IMR-90 (cell line): ENCODE results near the gene B4GALT5. TPM values are rescaled to one million over a fixed set of nuclear protein-coding genes. Genes with fewer than 3 reads are reported as not detected.

Experiments used
- ATAC-seq: fragments of 200-7000 bp; cut with Tn5 transposase; 2 replicates; pipeline ENCODE4 v1.9.1; 2020; ENCODE audit warnings: low read depth, mild to moderate bottlenecking, moderate library complexity
- BruUV-seq: library from RNA; stranded (reverse); fragments of 400-500 nt; replicated peaks from 2 replicates; lab custom pipeline; 2021; lab: Mats Ljungman, UMichigan
- CTCF ChIA-PET: fragments of 300-600 bp; formaldehyde crosslinking; extraction: SDS; loops from one replicate; lab custom pipeline; 2021; ENCODE audit warnings: antibody characterized with exemption; lab: Yijun Ruan, JAX
- POLR2A ChIA-PET: fragments of 300-600 bp; sonication (Branson Sonifier 250); formaldehyde crosslinking; loops from one replicate; lab custom pipeline; 2022; ENCODE audit warnings: antibody characterized with exemption; ENCODE audit not compliant: unreplicated experiment; lab: Charles Lee
- DNase-seq: peaks from one replicate; pipeline ENCODE4 v3.0.0; 2013
- H2AFZ ChIP-seq: replicated peaks from 2 replicates; pipeline ENCODE3; 2013; ENCODE audit warnings: low read length, mild to moderate bottlenecking; ENCODE audit not compliant: poor library complexity
- H2AK5ac ChIP-seq: 2 replicates; pipeline ENCODE4 v1.6.1; 2013; ENCODE audit warnings: low read depth, low read length, inconsistent platforms
- H2AK9ac ChIP-seq: replicated peaks from 2 replicates; pipeline ENCODE3; 2013; ENCODE audit warnings: mild to moderate bottlenecking, low read depth, low read length, moderate library complexity; ENCODE audit not compliant: poor library complexity
- H2BK120ac ChIP-seq: 2 replicates; pipeline ENCODE4 v1.6.1; 2013; ENCODE audit warnings: low read depth, low read length, inconsistent platforms
- H2BK15ac ChIP-seq: 3 replicates; pipeline ENCODE4 v1.6.1; 2013; ENCODE audit warnings: low read depth, low read length, inconsistent platforms
- H2BK20ac ChIP-seq: 2 replicates; pipeline ENCODE4 v1.6.1; 2013; ENCODE audit warnings: low read depth, mild to moderate bottlenecking, inconsistent platforms, low read length, moderate library complexity
- H2BK5ac ChIP-seq: 2 replicates; pipeline ENCODE4 v1.6.1; 2013; ENCODE audit warnings: mild to moderate bottlenecking, low read depth, low read length, inconsistent platforms; ENCODE audit not compliant: poor library complexity, severe bottlenecking
- H3K14ac ChIP-seq: replicated peaks from 2 replicates; pipeline ENCODE4 v1.6.1; 2013; ENCODE audit warnings: low read depth, low read length, inconsistent platforms
- H3K18ac ChIP-seq: 2 replicates; pipeline ENCODE4 v1.6.1; 2013; ENCODE audit warnings: low read depth, low read length, control low read depth
- H3K23ac ChIP-seq: 2 replicates; pipeline ENCODE4 v1.6.1; 2013; ENCODE audit warnings: low read depth, low read length, inconsistent platforms
- H3K27ac ChIP-seq: 2 replicates; pipeline ENCODE4 v1.5.1; 2013; ENCODE audit warnings: mild to moderate bottlenecking, control low read depth, low read length; ENCODE audit not compliant: insufficient read depth
- H3K27me3 ChIP-seq: 2 replicates; pipeline ENCODE4 v1.6.1; 2013; ENCODE audit warnings: low read length; ENCODE audit not compliant: control insufficient read depth, insufficient read depth
- H3K36me3 ChIP-seq: 2 replicates; pipeline ENCODE4 v1.6.1; 2013; ENCODE audit warnings: low read length, mixed read lengths; ENCODE audit not compliant: control insufficient read depth, insufficient read depth
- H3K4ac ChIP-seq: 2 replicates; pipeline ENCODE4 v1.6.1; 2013; ENCODE audit warnings: low read depth, low read length, inconsistent platforms
- H3K4me1 ChIP-seq: 2 replicates; pipeline ENCODE4 v1.6.1; 2013; ENCODE audit warnings: low read length, mixed read lengths; ENCODE audit not compliant: control insufficient read depth, insufficient read depth
- H3K4me2 ChIP-seq: 2 replicates; pipeline ENCODE4 v1.6.1; 2013; ENCODE audit warnings: low read depth, mild to moderate bottlenecking, control low read depth, low read length, moderate library complexity
- H3K4me3 ChIP-seq: 2 replicates; pipeline ENCODE4 v1.5.1; 2013; ENCODE audit warnings: low read depth, mild to moderate bottlenecking, control low read depth, low read length, moderate library complexity; ENCODE audit not compliant: insufficient read depth
- H3K56ac ChIP-seq: 2 replicates; pipeline ENCODE4 v1.6.1; 2013; ENCODE audit warnings: low read length, inconsistent platforms; ENCODE audit not compliant: insufficient read depth; ENCODE audit errors: extremely low read depth
- H3K79me1 ChIP-seq, 2 experiments: 2 replicates each; pipeline ENCODE4 v1.6.1; 2013; ENCODE audit warnings: low read length in 2 of 2, inconsistent platforms in 1 of 2, low read depth in 1 of 2
- H3K9ac ChIP-seq: 2 replicates; pipeline ENCODE4 v1.6.1; 2013; ENCODE audit warnings: low read depth, low read length, control low read depth
- H3K9me1 ChIP-seq: 2 replicates; pipeline ENCODE4 v1.6.1; 2013; ENCODE audit warnings: low read length, inconsistent platforms; ENCODE audit not compliant: insufficient read depth
- H3K9me3 ChIP-seq: 2 replicates; pipeline ENCODE4 v1.6.1; 2013; ENCODE audit warnings: low read length; ENCODE audit not compliant: control insufficient read depth, insufficient read depth
- H4K20me1 ChIP-seq: 2 replicates; pipeline ENCODE4 v1.6.1; 2013; ENCODE audit warnings: low read length, inconsistent platforms; ENCODE audit not compliant: insufficient read depth
- H4K5ac ChIP-seq: 2 replicates; pipeline ENCODE4 v1.6.1; 2013; ENCODE audit warnings: mild to moderate bottlenecking, low read depth, low read length, control low read depth
- H4K8ac ChIP-seq, 2 experiments: 2 replicates each; pipeline ENCODE4 v1.6.1; 2013; ENCODE audit warnings: low read depth in 2 of 2, low read length in 2 of 2, control low read depth in 1 of 2, inconsistent platforms in 1 of 2
- H4K91ac ChIP-seq: 2 replicates; pipeline ENCODE4 v1.6.1; 2013; ENCODE audit warnings: low read depth, low read length, inconsistent platforms; ENCODE audit not compliant: insufficient read depth
- BHLHE40 ChIP-seq: fragments of 150-350 bp; IDR thresholded peaks from 2 replicates; pipeline ENCODE4 v1.6.1; 2016; ENCODE audit warnings: mild to moderate bottlenecking, low read depth, low read length
- CEBPB ChIP-seq: IDR thresholded peaks from 2 replicates; pipeline ENCODE4 v1.6.1; 2012; ENCODE audit warnings: low read depth, low read length, improper control_type of control experiment
- CHD1 ChIP-seq: IDR thresholded peaks from 2 replicates; pipeline ENCODE4 v1.6.1; 2012; ENCODE audit warnings: low read depth, low read length, improper control_type of control experiment
- CTCF ChIP-seq: conservative IDR thresholded peaks from 2 replicates; pipeline ENCODE4 v1.5.1; 2012; ENCODE audit warnings: mild to moderate bottlenecking, low read depth, low read length, improper control_type of control experiment
- ELK1 ChIP-seq: fragments of 150-350 bp; IDR thresholded peaks from 2 replicates; pipeline ENCODE4 v1.6.1; 2016; ENCODE audit warnings: low read depth, mild to moderate bottlenecking, low read length, moderate library complexity, borderline replicate concordance
- FOS ChIP-seq: fragments of 150-350 bp; IDR thresholded peaks from 2 replicates; pipeline ENCODE4 v1.6.1; 2016; ENCODE audit warnings: low read depth, low read length
- MAFK ChIP-seq: IDR thresholded peaks from 2 replicates; pipeline ENCODE4 v1.6.1; 2012; ENCODE audit warnings: low read depth, low read length, improper control_type of control experiment
- MAZ ChIP-seq: IDR thresholded peaks from 2 replicates; pipeline ENCODE4 v1.6.1; 2012; ENCODE audit warnings: low read depth, mild to moderate bottlenecking, low read length, improper control_type of control experiment, moderate library complexity, borderline replicate concordance
- MXI1 ChIP-seq: IDR thresholded peaks from 2 replicates; pipeline ENCODE4 v1.6.1; 2012; ENCODE audit warnings: low read depth, mild to moderate bottlenecking, low read length, moderate library complexity, borderline replicate concordance
- NFE2L2 ChIP-seq: fragments of 150-350 bp; IDR thresholded peaks from 2 replicates; pipeline ENCODE4 v1.6.1; 2016; ENCODE audit warnings: low read depth, mild to moderate bottlenecking, low read length
- POLR2A ChIP-seq: IDR thresholded peaks from 2 replicates; pipeline ENCODE4 v1.6.1; 2012; ENCODE audit warnings: mild to moderate bottlenecking, low read depth, low read length
- RAD21 ChIP-seq: IDR thresholded peaks from 2 replicates; pipeline ENCODE4 v1.6.1; 2012; ENCODE audit warnings: low read length, improper control_type of control experiment
- RCOR1 ChIP-seq: IDR thresholded peaks from 2 replicates; pipeline ENCODE4 v1.6.1; 2012; ENCODE audit warnings: mild to moderate bottlenecking, low read length, improper control_type of control experiment; ENCODE audit not compliant: insufficient replicate concordance
- RFX5 ChIP-seq: IDR thresholded peaks from 2 replicates; pipeline ENCODE4 v1.8.0; 2012; ENCODE audit warnings: low read depth, mild to moderate bottlenecking, low read length, moderate library complexity
- SMC3 ChIP-seq: fragments of 150-350 bp; IDR thresholded peaks from 2 replicates; pipeline ENCODE4 v1.6.1; 2016; ENCODE audit warnings: low read depth, mild to moderate bottlenecking, antibody characterized with exemption, low read length, moderate library complexity
- USF2 ChIP-seq: fragments of 150-350 bp; IDR thresholded peaks from 2 replicates; pipeline ENCODE4 v1.6.1; 2017; ENCODE audit warnings: mild to moderate bottlenecking, antibody characterized with exemption, low read length, low read depth
- WGBS, 2 experiments: methylation state at CpG; one replicate each; pipeline versions ENCODE4 v1.1.5 to v1.1.7; 2013; ENCODE audit warnings: missing lambda C conversion rate in 2 of 2; ENCODE audit not compliant: insufficient read length in 1 of 2; ENCODE audit errors: extremely low coverage in 2 of 2; 5-methylcytosine and 5-hydroxymethylcytosine counted together
- dilution Hi-C: fragments of 300-500 bp; cut with HindIII; formaldehyde crosslinking; loops from one replicate; pipeline ENCODE4 v1.14.3; 2018; ENCODE audit warnings: low sequenced_read_pairs; ENCODE audit not compliant: unreplicated experiment
- in situ Hi-C: fragments of 300-500 bp; cut with MboI; formaldehyde crosslinking; loops from 3 replicates; pipeline ENCODE4 v1.14.3; 2019; ENCODE audit warnings: low sequenced_read_pairs, inconsistent platforms, mixed read lengths
- intact Hi-C: fragments of 100-400 bp; cut with micrococcal nuclease; formaldehyde crosslinking; loops from 2 replicates; pipeline ENCODE4 v1.10.0; 2022
- polyA plus RNA-seq, 3 experiments: library from polyadenylated mRNA; depleted of rRNA; stranded (reverse); fragments of >200 nt; gene quantifications; 2 replicates each; pipeline ENCODE4 v1.2.3, GENCODE V29; 2012; ENCODE audit warnings: low replicate concordance in 1 of 3
- total RNA-seq: library from RNA; depleted of rRNA; stranded (reverse); fragments of >200 nt; gene quantifications from 2 replicates; pipeline ENCODE4 v1.2.3, GENCODE V29; 2012

Gene B4GALT5
- total and polyA plus RNA-seq, 2 of the 4 experiments (the other 2 are of a cell fraction) = 11.3 to 20.4 TPM

GRCh38 chr20:49739042-49739441, 25.4 kb upstream of the B4GALT5 start:
- H4K8ac ChIP-seq = no peak overlapping the region
- DNase-seq (no peak), ATAC-seq (no peak)
- in situ Hi-C loops (no loop called here), intact Hi-C loops (no loop called here), dilution Hi-C loops (no loop called here)
- no peak overlapping the region for H3K14ac ChIP-seq
- BruUV-seq = no TSS peak
- no peak overlapping the region for H3K9ac ChIP-seq
- H4K20me1 ChIP-seq = no peaks in the 10 kb centered on the region
- peaks cover 16% of the 10 kb centered on the region for H3K27me3 ChIP-seq
- TF ChIP-seq POLR2A (no peak), NFE2L2 (no peak), MXI1 (no peak), CEBPB (no peak), CTCF (no peak), RCOR1 (no peak), CHD1 (no peak), MAZ (no peak), MAFK (no peak), RAD21 (no peak), FOS (no peak), SMC3 (no peak), RFX5 (no peak), BHLHE40 (no peak), USF2 (no peak), ELK1 (no peak)
- no peaks in the 10 kb centered on the region for H3K79me1 ChIP-seq
- no peak overlapping the region for H3K4me2 ChIP-seq
- H3K9me3 ChIP-seq = no peaks in the 10 kb centered on the region
- H2BK120ac ChIP-seq = no peak overlapping the region
- no peak overlapping the region for H2AK9ac ChIP-seq
- no peak overlapping the region for H4K5ac ChIP-seq
- POLR2A ChIA-PET = no interaction called here
- no peak overlapping the region for H3K56ac ChIP-seq
- no peak overlapping the region for H4K91ac ChIP-seq
- H3K27ac ChIP-seq = no peak overlapping the region
- no peak overlapping the region for H2BK20ac ChIP-seq
- H3K9me1 ChIP-seq = no peaks in the 10 kb centered on the region
- no peak overlapping the region for H3K4ac ChIP-seq
- CTCF ChIA-PET = no interaction called here
- 52% methylated on average over 3 of the region's 6 CpGs; no CpG with 5 or more reads in 1 of the 2 experiments for WGBS, 2 experiments
- H3K4me3 ChIP-seq = no peak overlapping the region
- no peak overlapping the region for H2BK15ac ChIP-seq
- no peak overlapping the region for H2BK5ac ChIP-seq
- no peaks in the 10 kb centered on the region for H3K4me1 ChIP-seq
- H2AK5ac ChIP-seq = no peak overlapping the region
- H3K36me3 ChIP-seq = no peaks in the 10 kb centered on the region
- no peak overlapping the region for H3K23ac ChIP-seq
- H2AFZ ChIP-seq = no peak overlapping the region
- no peak overlapping the region for H3K18ac ChIP-seq
